GM18505 (cell line): ENCODE measurements around the gene PSTPIP1.
A peak's percentile ranks its signal among the peaks of the same experiment; 100 is the strongest.

Source experiments
- ATAC-seq: cut with Tn5 transposase; IDR thresholded peaks from one replicate; pipeline ENCODE4 v1.9.1; 2021; ENCODE audit not compliant: unreplicated experiment
- POLR2A ChIP-seq: IDR thresholded peaks from 4 replicates; pipeline ENCODE4 v1.6.1; 2011; ENCODE audit warnings: borderline replicate concordance; ENCODE audit not compliant: insufficient read depth, insufficient read length; ENCODE audit errors: extremely low read depth

PSTPIP1 gene

GRCh38 chr15:77014132-77015081, 19.5 kb downstream of the PSTPIP1 start:
- ATAC-seq, result peak; percentile 50
- TF ChIP-seq POLR2A, result no peak

- TF ChIP-seq POLR2A, result no peak
- ATAC-seq, result no peak
These were observed 20.9 kb downstream of the PSTPIP1 start for GRCh38 chr15:77015646-77016320.

- ATAC-seq, result no peak
- TF ChIP-seq POLR2A, result no peak
These were observed 21.4 kb downstream of the PSTPIP1 start for GRCh38 chr15:77016321-77016695.

- no peak for ATAC-seq
- no peak for TF ChIP-seq POLR2A
These were observed 22.2 kb downstream of the PSTPIP1 start for GRCh38 chr15:77017091-77017660.

GRCh38 chr15:77017761-77018720, 23.1 kb downstream of the PSTPIP1 start:
- no peak for ATAC-seq
- no peak for TF ChIP-seq POLR2A

- no peak for ATAC-seq
These were observed 24.0 kb downstream of the PSTPIP1 start for GRCh38 chr15:77018796-77019505.

GRCh38 chr15:77019521-77020331, 24.8 kb downstream of the PSTPIP1 start:
- peak; percentile 22 for TF ChIP-seq POLR2A
- no peak for ATAC-seq

More at GRCh38 chr15:77018796-77019505, 24.0 kb downstream of the PSTPIP1 start:
- TF ChIP-seq POLR2A, result no peak

- TF ChIP-seq POLR2A, result no peak
- no peak for ATAC-seq
These were observed 25.6 kb downstream of the PSTPIP1 start for GRCh38 chr15:77020348-77021087.

- no peak for ATAC-seq
- no peak for TF ChIP-seq POLR2A
These were observed 26.2 kb downstream of the PSTPIP1 start for GRCh38 chr15:77021088-77021481.

- no peak for ATAC-seq
- no peak for TF ChIP-seq POLR2A
These were observed 27.0 kb downstream of the PSTPIP1 start for GRCh38 chr15:77021803-77022381.

- no peak for ATAC-seq
These were observed 28.0 kb downstream of the PSTPIP1 start for GRCh38 chr15:77022646-77023575.

More at GRCh38 chr15:77022646-77023575, 28.0 kb downstream of the PSTPIP1 start:
- no peak for TF ChIP-seq POLR2A
